GM18505 (cell line): ENCODE data around the gene BLOC1S1.

ENCODE experiments used
- ATAC-seq: cut with Tn5 transposase; IDR thresholded peaks from one replicate; pipeline ENCODE4 v1.9.1; 2021; ENCODE audit not compliant: unreplicated experiment
- POLR2A ChIP-seq: IDR thresholded peaks from 4 replicates; pipeline ENCODE4 v1.6.1; 2011; ENCODE audit warnings: borderline replicate concordance; ENCODE audit not compliant: insufficient read depth, insufficient read length; ENCODE audit errors: extremely low read depth

BLOC1S1 gene

DNA sequence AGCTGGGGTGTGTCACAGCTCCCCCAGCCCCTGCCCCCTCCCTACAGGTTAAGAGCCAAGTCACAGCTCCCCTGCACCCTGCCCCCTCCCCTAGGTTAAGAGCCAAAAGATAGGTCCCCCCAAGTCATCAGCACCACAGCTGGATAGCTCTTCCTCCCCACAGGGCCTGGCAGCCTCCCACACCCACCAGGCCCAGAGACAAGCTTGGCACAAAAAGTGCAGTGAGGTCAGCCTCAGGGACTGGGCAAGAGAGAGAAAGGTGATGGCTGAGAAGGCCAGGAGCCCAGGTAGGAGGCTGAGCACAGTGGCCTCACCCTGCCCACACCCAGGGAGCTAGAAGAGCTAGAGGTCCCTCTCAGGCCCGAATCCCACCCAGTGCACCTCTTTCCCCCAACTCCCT lies 16.9 kb upstream of the BLOC1S1 start:
- ATAC-seq = no peak
- no peak for TF ChIP-seq POLR2A

- no peak for TF ChIP-seq POLR2A
- no peak for ATAC-seq
These were observed 16.3 kb upstream of the BLOC1S1 start for GRCh38 chr12:55699471-55700055.

- no peak for TF ChIP-seq POLR2A
- no peak for ATAC-seq
These were observed 15.4 kb upstream of the BLOC1S1 start for GRCh38 chr12:55700255-55701018.

DNA sequence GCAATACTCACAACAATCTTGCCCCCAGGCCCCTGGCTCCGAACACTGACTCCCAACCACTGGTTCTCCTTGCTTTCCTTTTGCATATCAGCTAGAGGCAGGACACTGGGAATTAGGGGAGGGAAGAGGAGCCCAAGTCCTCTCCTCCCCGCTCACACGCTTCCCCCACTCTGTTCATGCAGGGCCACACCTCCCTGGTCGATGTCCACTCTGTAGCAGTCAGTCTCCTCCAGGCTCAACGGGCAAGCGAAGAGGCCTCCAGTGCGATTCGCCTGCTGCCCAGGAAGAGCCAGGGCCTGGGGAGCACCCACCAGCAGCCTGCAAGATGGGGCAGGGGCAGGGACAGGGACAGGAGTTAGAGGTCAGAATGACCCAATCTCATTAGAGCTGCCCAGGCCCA lies 13.0 kb upstream of the BLOC1S1 start:
- TF ChIP-seq POLR2A = no peak

DNA sequence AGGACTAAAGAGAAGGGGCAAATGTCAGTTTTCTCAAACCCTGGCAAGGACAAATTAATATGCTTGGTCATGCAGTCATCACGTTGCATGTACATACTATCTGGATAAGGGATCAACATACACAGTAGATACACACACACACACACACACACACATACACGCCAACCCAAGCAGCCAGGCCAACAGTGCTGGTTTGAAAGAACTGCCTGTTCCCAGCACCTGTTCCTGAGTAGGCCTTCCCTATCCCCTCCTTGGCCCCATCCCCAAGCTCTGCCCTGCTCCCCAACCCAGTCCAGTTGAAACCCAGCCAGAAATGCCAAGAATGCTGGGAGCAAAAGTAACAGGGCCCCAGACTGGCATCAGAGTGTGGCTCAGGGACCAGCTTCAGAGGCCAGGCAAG lies 12.6 kb upstream of the BLOC1S1 start:
- ATAC-seq = no peak

More for the DNA sequence above, 13.0 kb upstream of the BLOC1S1 start:
- no peak for ATAC-seq

GRCh38 chr12:55703901-55704761 lies 11.7 kb upstream of the BLOC1S1 start:
- TF ChIP-seq POLR2A = no peak
- ATAC-seq = no peak

More for the DNA sequence above, 12.6 kb upstream of the BLOC1S1 start:
- TF ChIP-seq POLR2A = no peak

DNA sequence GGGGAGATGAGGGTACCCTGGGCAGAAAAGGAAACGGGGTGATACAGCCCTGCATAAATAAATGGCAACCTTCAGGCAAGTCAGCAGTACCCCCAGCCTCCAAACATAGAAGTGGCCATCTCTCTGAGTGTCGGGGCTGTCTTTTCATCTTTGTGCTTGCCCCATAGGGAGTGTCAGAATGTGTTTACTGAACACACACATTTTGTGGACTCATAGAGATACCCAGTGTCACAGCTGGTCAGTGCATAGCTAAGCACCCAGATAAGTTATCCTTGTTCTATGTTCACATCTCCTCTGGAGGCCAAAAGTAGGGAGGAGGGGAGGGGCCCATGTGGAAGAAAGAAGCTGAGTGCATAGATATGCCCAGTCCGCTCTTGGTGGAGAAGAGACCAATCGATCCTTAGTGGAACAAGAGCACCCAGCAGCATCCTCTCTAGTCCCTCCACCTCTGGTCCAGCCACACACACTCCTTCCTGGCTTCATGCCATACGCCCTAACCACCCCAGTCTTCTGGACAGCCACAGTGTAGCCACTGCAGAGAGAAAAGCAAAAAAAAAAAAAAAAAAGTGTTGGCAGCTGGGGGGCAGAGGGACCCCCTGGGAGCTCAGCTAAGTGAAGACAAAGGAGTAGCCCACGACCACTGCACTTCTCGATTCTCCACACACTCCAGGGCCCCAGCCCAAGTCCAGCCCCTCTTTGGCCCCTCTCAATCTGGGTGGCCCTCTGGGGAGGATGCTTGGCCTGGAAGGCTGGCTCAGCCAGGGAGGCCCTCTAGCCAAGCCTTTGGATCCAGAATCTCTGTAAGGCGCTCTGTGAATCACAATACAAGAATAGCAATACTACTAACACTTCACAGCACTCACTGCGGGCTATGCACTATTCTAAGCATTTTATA lies 10.8 kb upstream of the BLOC1S1 start:
- no peak for TF ChIP-seq POLR2A
- no peak for ATAC-seq

DNA sequence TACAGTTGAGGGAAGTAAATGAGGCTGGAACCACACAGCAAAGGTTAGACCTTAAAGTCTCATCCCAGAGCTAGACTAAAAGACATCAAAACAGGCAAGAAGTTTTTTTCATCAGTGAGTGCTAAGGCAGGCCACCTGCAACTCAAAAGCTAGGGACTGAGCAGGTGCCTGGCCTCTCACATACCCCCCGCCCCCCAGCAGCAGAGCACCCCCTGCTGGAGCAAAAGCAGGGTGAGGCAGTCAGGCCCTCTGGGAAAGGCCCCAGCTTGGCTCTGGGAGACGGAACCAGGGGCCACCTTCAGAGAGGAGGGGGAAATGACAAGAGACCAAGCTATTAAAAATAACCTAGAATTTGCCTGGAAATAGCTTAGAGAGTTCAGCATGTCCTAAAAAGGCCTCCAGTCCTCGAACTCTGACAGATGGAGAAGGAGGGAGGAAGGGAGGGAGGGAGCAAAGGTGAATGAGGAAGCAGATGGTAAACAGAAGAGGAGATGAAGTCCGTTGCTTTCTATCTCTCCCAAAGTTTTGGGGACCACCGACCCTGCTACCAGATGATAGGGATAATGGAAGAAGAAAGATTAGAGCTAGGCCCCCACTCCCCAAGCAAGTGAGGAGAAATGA lies 10.0 kb upstream of the BLOC1S1 start:
- TF ChIP-seq POLR2A = no peak
- no peak for ATAC-seq

- no peak for TF ChIP-seq POLR2A
- no peak for ATAC-seq
These were observed 9.2 kb upstream of the BLOC1S1 start for GRCh38 chr12:55706568-55707218.

DNA sequence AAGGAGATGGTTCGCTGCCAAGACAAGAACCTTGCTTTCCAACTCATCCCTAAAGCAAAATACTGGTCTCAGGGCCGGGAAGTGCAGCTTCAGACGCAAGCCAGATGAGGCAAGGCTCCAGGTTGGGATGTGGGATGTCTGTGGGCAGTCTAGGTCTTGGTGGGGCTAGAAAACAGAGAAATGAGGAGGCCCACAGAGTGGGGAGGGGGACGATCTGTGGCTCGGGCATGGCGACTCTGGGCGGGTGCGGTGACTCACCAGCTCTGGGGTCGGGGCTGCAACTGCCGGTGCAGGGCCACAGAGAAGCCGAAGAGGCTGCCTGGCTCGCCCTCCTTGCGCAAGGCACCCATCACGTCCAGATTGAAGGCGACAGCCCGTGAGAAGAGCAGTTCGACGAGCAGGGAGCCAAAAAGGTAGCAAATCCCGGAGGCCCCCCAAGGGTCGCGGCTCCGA lies 8.6 kb upstream of the BLOC1S1 start:
- no peak for ATAC-seq

DNA sequence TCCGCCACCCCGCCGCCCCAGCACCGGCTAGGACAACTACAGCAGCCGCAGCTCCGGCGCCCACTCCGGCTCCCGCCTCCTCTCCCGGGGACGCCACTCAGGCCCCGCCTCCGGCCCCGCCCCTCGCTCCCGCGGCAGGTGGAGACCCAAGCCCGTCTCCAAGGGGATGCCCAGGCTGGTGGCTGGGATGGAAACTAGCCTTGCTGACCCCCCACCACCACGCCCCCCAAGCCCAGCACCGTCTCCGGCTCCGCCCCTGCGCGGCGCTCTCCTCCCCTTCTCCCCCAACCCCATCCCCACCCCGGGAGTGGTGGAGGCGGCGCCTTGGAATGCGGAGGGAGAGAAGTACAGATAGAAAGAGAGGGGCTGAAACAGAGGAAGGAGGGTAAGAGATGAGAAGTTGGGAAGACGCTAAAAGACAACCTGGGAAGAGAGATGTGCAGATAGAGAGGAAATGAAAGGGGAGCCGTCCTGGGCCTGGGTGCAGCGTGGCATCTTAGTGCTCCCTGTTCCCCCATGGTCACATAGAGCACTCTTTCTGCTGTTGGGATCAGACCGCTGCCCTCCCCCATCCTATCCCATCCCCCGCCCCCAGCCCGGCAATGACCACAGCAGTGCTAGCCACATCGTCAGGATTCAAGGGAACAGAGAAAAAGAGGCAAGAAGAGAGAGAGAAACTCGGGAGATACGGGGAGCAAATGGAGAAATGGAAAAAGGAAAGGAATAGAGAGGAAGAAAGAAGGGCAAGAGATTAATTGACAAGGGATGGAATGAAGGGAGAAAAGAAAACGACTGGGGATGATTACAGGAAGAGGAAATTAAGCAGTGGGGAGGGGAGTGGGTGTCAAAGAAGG lies 7.8 kb upstream of the BLOC1S1 start, which contains the start of gene ITGA7:
Gene ITGA7 (minus strand): TSS at position 64 of the 854 bp plus-strand sequence. CDS start 222 bp downstream, outside the sequence.
- ATAC-seq = no peak
- no peak for TF ChIP-seq POLR2A

More for the DNA sequence above, 8.6 kb upstream of the BLOC1S1 start:
- TF ChIP-seq POLR2A = no peak
